D721Med (cell line): Measurements from ENCODE around the gene ZNF281.

ENCODE experiments used
- DNase-seq: peaks from one replicate; pipeline ENCODE4 v3.0.0; 2011; ENCODE audit warnings: low spot score; ENCODE audit not compliant: insufficient read length
- FAIRE-seq: peaks from 2 replicates; lab custom pipeline; 2011; peaks lifted over from hg19 to GRCh38; lab: Jason Lieb, UNC
- TF ChIP-seq, protein P1 (sequence below): IDR thresholded peaks from 2 replicates; pipeline ENCODE4 v1.5.1; 2012; ENCODE audit warnings: mild to moderate bottlenecking, control low read depth; ENCODE audit not compliant: insufficient read depth; ENCODE audit errors: missing control alignments

The ZNF281 gene

DNA sequence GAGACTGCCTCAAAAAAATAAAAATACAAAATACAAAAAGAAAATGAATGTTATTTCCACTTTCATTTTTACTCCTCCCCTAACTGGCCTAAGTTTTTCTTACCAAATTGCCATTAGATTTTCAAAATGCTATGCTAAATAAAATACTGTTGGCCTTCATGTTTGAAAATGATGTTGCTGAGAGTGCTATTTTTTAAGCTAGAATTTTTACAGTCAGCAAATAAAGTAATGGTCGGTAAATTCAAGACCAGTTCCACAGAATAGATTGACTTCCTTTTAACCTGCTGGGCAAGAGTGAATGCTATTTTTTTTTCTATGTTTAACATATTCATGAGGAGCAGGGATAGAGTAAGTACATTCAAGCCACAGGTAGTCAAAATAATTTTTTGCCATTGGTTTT, 31.7 kb downstream of the ZNF281 start:
- FAIRE-seq (no peak), DNase-seq (no peak)
- TF ChIP-seq, protein P1, sequence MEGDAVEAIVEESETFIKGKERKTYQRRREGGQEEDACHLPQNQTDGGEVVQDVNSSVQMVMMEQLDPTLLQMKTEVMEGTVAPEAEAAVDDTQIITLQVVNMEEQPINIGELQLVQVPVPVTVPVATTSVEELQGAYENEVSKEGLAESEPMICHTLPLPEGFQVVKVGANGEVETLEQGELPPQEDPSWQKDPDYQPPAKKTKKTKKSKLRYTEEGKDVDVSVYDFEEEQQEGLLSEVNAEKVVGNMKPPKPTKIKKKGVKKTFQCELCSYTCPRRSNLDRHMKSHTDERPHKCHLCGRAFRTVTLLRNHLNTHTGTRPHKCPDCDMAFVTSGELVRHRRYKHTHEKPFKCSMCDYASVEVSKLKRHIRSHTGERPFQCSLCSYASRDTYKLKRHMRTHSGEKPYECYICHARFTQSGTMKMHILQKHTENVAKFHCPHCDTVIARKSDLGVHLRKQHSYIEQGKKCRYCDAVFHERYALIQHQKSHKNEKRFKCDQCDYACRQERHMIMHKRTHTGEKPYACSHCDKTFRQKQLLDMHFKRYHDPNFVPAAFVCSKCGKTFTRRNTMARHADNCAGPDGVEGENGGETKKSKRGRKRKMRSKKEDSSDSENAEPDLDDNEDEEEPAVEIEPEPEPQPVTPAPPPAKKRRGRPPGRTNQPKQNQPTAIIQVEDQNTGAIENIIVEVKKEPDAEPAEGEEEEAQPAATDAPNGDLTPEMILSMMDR = no peak

DNA sequence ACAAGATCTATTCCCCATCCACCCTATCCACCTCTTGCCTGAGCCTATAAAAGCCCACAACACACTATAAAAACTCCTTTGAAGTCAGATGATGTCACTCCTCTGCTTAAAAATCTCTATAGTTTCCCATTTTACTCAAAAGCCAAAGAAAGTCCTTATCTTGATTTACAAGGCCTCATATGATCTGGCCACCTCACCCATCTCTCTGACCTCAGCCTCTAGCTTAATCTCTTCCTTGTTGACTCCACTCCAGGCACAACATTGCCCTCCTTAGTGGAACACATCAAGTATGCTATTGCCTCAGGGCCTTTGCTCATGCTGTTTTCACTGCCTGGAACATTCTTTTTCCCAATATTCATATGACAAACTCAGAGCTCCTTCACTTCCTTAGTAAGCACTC, 33.3 kb downstream of the ZNF281 start:
- TF ChIP-seq, protein P1 = no peak
- no peak for DNase-seq
- no peak for FAIRE-seq

DNA sequence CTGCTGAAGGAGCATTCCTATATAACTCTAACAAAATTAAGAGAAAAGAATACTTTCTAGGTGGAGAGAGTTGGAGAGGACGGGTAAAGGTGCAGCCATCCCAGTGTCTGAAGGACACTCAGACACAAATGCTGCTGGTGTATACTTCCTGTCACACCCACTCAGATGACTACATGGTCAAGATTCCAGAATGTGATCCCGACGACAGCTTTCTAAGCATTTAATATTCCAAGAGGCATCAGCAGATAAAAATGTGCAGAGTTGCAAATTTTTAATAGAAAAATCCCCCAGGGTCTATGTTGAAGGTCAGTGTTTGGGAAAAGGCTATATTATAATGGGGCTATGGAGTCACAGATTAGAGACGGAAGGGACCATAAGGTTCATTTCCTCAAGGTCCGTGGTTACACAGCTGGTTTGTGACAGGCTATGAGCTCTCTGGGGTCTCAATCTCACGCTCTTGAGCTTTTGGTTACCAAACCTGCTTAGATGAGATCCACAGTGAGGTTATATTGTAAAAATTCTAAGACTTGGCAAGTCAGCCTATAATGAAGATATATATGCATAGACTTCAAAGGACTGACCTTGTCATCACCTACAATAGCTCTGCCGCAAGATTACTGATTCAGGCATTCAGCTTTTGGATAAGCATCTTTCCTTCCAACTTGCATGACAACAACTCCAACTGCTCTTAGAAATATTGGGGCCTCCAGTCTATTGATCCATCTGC, 35.1 kb downstream of the ZNF281 start:
- TF ChIP-seq, protein P1 = no peak
- FAIRE-seq (no peak), DNase-seq (no peak)

DNA sequence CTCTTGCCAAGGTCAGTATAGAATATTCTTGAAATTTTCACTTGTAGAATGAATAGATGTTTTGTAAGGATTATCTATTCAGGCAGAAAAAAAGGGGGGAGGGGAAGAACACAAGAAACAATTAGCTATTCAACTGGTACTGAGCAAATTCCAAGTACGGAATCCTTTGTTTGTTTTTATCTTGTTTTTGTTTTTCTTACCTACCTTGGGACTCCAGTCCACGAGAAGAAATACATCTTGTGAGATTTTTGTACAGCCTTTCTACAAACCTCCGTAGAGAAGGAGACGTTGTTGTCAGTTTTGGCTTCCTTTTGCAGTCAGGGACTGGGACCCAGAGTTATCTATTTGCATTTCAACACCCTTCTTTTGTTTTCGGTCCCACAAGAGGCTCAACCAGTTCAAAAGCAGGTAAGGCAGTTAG, 36.0 kb downstream of the ZNF281 start:
- TF ChIP-seq, protein P1 = no peak
- DNase-seq (no peak), FAIRE-seq (no peak)

DNA sequence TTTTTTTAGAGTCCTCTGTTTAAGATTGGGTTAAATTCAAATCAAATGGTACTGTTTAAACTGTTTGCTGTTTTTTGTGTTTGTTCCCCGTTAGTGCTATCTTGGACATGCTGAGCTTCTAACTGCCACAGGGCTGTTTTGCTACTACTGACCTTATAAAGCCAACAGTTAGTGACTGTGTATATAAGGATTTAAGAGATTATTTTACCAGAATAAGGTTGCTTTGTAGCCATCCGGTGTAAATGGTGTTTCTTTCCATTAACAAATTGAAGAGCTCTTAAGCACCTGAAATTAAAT, 37.0 kb downstream of the ZNF281 start:
- TF ChIP-seq, protein P1 = no peak
- no peak for FAIRE-seq
- no peak for DNase-seq

DNA sequence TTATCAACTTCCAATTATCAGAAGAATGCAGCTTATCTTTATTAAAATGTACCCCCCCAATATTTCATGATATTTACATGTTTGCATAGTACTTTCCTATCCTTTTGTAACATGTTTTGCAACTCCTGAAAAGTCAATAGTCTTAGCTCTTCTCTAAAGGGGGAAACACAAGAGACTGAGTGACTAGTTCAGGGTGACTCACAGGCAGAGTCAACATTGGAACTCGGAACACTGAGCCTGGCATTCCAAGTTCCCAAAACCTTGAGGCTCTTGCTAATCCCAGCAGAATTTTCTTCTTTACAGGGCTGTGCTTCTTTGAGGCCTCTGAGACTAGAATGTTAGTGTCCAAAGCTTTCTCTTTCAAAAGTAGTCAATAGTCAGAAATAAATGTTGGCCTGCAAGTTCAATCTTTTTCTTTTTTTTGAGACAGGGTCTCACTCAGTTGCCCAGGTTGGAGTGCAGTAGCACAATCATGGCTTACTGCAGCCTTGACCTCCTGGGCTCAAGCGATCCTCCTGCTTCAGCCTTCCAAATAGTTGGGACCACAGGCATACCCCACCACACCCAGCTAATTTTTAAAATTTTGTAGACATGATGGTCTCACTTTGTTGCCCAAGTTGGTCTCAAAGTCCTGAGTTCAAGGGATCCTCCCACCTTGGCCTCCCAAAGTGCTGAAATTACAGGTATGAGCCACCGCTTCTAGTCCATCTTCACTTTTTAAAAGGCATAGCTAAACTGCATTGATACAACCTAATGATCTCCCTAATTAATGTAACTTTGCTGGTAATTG, 37.5 kb downstream of the ZNF281 start:
- FAIRE-seq (no peak), DNase-seq (no peak)

DNA sequence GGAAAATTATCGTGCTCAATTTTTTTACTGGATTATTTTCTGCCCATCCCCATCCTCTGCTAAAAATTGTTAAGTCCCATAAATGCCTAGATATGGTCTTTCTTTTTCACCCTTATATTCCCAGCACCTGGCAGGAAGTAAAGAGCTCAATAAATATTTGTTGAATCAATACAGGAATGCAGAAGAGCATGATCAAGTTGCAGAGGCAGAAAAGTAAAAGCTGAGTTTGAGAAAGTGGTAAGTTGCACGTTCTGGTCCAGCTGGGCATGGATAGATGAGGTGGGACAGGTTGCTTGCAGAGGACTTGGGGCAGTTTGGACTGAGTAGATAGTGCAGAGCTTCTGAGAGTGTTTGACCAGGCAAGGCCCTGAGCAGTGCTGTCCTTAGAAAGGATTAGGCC, 40.1 kb downstream of the ZNF281 start:
- FAIRE-seq = no peak
- TF ChIP-seq, protein P1 = no peak
- no peak for DNase-seq

More for the DNA sequence above, 37.5 kb downstream of the ZNF281 start:
- TF ChIP-seq, protein P1 = no peak
